ENCODE results near the gene MACO1.
"Not testable (repeated sequence)": the region's sequence is repeated elsewhere in the genome, so short reads cannot be mapped to it uniquely, and the experiment has no call there.

- TF ChIP-seq POLR2AphosphoS5 (IDR thresholded peaks at IDR 0.05; ENCODE audit: borderline replicate concordance, low read depth, low read length); EZH2 (IDR thresholded peaks at IDR 0.05): not testable (repeated sequence)
These were observed 42.0 kb upstream of the MACO1 start for GRCh38 chr1:25388691-25389090.

Measured in SK-N-MC (cell line).